ENCODE measurements around the gene PRKN. TPM values are rescaled to one million over a fixed set of nuclear protein-coding genes. Genes with fewer than 3 reads are reported as not detected.
A peak's percentile ranks its signal among the peaks of the same experiment; 100 is the strongest.

Gene PRKN
- total and polyA plus RNA-seq, 9 of the 15 experiments (the other 6 are each of a cell fraction or from before 2014, with no cell fraction given): 0.03 to 0.96 (median 0.15) TPM; not detected in 2

DNA sequence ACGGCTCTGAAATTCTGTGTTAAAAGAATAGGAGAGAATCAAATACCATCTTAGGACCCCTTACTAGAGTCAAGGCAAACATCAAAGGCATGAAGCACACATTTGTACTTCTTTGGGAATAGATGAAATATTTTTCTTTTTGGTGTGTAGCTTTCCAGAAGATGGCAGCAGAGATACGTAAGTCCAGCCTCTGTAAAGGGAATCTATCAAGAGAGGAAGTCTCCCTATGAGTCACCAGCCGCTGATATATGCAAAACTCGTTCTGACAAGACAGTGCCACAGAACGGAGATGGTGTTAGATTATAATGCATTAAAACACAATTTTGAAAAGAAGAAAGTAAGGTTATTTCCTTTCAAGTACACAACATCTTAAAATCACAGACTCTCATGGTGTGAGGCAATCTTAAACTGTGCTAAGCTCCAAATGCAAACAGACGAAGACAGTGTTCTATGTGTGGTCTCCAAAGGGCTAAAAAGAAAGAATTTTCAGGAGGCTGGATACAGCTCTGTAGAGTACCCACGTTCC is 1333.7 kb downstream of the PRKN start (continued):
- TF ChIP-seq CTCF (IDR thresholded peaks at IDR 0.05 in 2 of 3, conservative IDR thresholded peaks at IDR 0.05 in 1 of 3; ENCODE audit: insufficient read depth in 2 of 3, low read depth in 1 of 3, low read length in 3 of 3) (peak; percentile 64 to 94 (median 71)), ILK (tag; IDR thresholded peaks at IDR 0.05; ENCODE audit: borderline replicate concordance, low read depth) (no peak), GABPA (tag; conservative IDR thresholded peaks at IDR 0.05; ENCODE audit: low read depth) (peak; percentile 38; the same call in 1 of the 2 replicates), CBX5 (IDR thresholded peaks at IDR 0.05; ENCODE audit: borderline replicate concordance, low read depth) (no peak), HDAC6 (IDR thresholded peaks at IDR 0.05; ENCODE audit: low read depth, low read length) (no peak), ELK1 (CRISPR knock-in tag; IDR thresholded peaks at IDR 0.05) (no peak), MTA3 (IDR thresholded peaks at IDR 0.05; ENCODE audit: borderline replicate concordance) (no peak), MTA2 (IDR thresholded peaks at IDR 0.05; ENCODE audit: low read depth) (no peak), SMARCA4 (IDR thresholded peaks at IDR 0.05) (no peak), RB1 (IDR thresholded peaks at IDR 0.05; ENCODE audit: low read depth) (no peak), SMC3 (conservative IDR thresholded peaks at IDR 0.05; ENCODE audit: insufficient read depth, low read depth, low read length) (peak; percentile 74), ZFX (CRISPR knock-in tag; IDR thresholded peaks at IDR 0.05) (no peak)
- TF ChIP-seq, protein P1, sequence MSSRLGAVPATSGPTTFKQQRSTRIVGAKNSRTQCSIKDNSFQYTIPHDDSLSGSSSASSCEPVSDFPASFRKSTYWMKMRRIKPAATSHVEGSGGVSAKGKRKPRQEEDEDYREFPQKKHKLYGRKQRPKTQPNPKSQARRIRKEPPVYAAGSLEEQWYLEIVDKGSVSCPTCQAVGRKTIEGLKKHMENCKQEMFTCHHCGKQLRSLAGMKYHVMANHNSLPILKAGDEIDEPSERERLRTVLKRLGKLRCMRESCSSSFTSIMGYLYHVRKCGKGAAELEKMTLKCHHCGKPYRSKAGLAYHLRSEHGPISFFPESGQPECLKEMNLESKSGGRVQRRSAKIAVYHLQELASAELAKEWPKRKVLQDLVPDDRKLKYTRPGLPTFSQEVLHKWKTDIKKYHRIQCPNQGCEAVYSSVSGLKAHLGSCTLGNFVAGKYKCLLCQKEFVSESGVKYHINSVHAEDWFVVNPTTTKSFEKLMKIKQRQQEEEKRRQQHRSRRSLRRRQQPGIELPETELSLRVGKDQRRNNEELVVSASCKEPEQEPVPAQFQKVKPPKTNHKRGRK (tag; IDR thresholded peaks at IDR 0.05): no peak
- TF ChIP-seq, protein P2, sequence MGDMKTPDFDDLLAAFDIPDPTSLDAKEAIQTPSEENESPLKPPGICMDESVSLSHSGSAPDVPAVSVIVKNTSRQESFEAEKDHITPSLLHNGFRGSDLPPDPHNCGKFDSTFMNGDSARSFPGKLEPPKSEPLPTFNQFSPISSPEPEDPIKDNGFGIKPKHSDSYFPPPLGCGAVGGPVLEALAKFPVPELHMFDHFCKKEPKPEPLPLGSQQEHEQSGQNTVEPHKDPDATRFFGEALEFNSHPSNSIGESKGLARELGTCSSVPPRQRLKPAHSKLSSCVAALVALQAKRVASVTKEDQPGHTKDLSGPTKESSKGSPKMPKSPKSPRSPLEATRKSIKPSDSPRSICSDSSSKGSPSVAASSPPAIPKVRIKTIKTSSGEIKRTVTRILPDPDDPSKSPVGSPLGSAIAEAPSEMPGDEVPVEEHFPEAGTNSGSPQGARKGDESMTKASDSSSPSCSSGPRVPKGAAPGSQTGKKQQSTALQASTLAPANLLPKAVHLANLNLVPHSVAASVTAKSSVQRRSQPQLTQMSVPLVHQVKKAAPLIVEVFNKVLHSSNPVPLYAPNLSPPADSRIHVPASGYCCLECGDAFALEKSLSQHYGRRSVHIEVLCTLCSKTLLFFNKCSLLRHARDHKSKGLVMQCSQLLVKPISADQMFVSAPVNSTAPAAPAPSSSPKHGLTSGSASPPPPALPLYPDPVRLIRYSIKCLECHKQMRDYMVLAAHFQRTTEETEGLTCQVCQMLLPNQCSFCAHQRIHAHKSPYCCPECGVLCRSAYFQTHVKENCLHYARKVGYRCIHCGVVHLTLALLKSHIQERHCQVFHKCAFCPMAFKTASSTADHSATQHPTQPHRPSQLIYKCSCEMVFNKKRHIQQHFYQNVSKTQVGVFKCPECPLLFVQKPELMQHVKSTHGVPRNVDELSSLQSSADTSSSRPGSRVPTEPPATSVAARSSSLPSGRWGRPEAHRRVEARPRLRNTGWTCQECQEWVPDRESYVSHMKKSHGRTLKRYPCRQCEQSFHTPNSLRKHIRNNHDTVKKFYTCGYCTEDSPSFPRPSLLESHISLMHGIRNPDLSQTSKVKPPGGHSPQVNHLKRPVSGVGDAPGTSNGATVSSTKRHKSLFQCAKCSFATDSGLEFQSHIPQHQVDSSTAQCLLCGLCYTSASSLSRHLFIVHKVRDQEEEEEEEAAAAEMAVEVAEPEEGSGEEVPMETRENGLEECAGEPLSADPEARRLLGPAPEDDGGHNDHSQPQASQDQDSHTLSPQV (IDR thresholded peaks at IDR 0.05): no peak
